ENCODE results near the gene RASGRP4.

GRCh38 chr19:38370299-38370698, 55.7 kb downstream of the RASGRP4 start:
- TF ChIP-seq, protein P1, sequence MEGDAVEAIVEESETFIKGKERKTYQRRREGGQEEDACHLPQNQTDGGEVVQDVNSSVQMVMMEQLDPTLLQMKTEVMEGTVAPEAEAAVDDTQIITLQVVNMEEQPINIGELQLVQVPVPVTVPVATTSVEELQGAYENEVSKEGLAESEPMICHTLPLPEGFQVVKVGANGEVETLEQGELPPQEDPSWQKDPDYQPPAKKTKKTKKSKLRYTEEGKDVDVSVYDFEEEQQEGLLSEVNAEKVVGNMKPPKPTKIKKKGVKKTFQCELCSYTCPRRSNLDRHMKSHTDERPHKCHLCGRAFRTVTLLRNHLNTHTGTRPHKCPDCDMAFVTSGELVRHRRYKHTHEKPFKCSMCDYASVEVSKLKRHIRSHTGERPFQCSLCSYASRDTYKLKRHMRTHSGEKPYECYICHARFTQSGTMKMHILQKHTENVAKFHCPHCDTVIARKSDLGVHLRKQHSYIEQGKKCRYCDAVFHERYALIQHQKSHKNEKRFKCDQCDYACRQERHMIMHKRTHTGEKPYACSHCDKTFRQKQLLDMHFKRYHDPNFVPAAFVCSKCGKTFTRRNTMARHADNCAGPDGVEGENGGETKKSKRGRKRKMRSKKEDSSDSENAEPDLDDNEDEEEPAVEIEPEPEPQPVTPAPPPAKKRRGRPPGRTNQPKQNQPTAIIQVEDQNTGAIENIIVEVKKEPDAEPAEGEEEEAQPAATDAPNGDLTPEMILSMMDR (conservative IDR thresholded peaks at IDR 0.05), result no peak
- no peak for TF ChIP-seq ZFX (IDR thresholded peaks at IDR 0.05)

All from C4-2B (cell line).